C4-2B (cell line): Measurements from ENCODE around the gene OR12D1.

ENCODE experiments used
- CTCF ChIP-seq: fragments of 450-650 bp; conservative IDR thresholded peaks from 2 replicates; pipeline ENCODE4 v1.5.1; 2017; ENCODE audit warnings: mild to moderate bottlenecking
- ZFX ChIP-seq: fragments of 450-650 bp; IDR thresholded peaks from 2 replicates; pipeline ENCODE4 v1.6.1; 2017

GRCh38 chr6:29462022-29462421 is 47.3 kb downstream of the OR12D1 start:
- TF ChIP-seq CTCF (no peak), ZFX (no peak)
